MM.1S (cell line): ENCODE results near the gene TKT.

Experiments used
- EZH2phosphoT487 ChIP-seq: fragments of 300-600 bp; sonication (generic); IDR thresholded peaks from 2 replicates; pipeline ENCODE4 v1.6.1; 2018; ENCODE audit warnings: antibody characterized with exemption, low read length
- TF ChIP-seq, protein P1 (sequence below): fragments of 300-600 bp; sonication (generic); IDR thresholded peaks from 2 replicates; pipeline ENCODE4 v1.5.1; 2016; ENCODE audit warnings: antibody characterized with exemption, low read length, mixed read lengths

DNA sequence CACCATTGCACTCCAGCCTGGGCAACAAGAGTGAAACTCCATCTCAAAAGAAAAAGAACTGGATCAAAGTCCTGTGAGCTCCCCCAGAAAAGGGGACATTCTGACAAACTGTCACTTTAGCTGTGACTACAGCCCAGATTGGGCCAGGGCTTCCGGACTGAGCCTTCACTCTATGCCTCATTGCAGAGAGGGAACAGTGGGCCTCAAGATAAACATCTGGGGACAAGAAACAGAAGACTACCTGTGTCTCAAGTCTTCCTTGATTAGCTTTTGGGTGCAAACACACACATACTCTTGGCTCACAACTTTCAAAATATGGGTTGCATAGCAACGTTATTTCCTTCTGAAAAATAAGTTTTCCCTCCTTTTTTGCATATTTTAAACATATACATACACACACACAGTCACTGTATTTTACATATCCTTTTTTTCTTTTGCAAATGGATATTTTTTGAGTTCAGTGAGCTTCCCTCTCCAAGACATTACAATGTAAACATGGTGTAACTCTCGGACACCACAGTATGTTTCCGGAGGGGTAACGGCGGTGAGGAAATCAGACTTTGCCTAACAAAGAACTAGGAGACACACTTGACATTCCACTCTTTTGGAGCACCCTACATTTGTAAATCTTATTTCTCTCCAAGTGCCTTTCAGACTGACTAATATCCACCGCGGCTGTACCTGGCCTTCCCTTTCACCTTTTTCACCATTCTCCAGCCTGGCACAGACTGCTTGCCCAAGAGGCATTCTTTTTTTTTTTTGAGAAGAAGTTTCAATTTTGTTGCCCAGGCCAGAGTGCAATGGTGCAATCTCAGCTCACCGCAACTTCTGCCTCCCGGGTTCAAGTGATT is 3.5 kb downstream of the TKT start:
- TF ChIP-seq, protein P1, sequence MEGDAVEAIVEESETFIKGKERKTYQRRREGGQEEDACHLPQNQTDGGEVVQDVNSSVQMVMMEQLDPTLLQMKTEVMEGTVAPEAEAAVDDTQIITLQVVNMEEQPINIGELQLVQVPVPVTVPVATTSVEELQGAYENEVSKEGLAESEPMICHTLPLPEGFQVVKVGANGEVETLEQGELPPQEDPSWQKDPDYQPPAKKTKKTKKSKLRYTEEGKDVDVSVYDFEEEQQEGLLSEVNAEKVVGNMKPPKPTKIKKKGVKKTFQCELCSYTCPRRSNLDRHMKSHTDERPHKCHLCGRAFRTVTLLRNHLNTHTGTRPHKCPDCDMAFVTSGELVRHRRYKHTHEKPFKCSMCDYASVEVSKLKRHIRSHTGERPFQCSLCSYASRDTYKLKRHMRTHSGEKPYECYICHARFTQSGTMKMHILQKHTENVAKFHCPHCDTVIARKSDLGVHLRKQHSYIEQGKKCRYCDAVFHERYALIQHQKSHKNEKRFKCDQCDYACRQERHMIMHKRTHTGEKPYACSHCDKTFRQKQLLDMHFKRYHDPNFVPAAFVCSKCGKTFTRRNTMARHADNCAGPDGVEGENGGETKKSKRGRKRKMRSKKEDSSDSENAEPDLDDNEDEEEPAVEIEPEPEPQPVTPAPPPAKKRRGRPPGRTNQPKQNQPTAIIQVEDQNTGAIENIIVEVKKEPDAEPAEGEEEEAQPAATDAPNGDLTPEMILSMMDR = no peak
- TF ChIP-seq EZH2phosphoT487 = no peak
